Endothelial cell of umbilical vein (primary cell): ENCODE results near the gene RAB44.

ENCODE experiments used
- CTCF ChIP-seq, 2 donors: IDR thresholded peaks; 1 replicate in 1 of 2; 2 replicates in 1 of 2; pipeline ENCODE4 v1.5.1; 2011; ENCODE audit warnings: low read length in 2 of 2, mild to moderate bottlenecking in 2 of 2, moderate library complexity in 2 of 2, control low read depth in 1 of 2, inconsistent platforms in 1 of 2, low read depth in 1 of 2; ENCODE audit not compliant: insufficient read depth in 1 of 2; ENCODE audit errors: extremely low read depth in 1 of 2
- EZH2 ChIP-seq: IDR thresholded peaks from 2 replicates; pipeline ENCODE4 v1.6.1; 2012; ENCODE audit warnings: borderline replicate concordance, low read depth, mild to moderate bottlenecking, moderate library complexity, low read length, inconsistent platforms; ENCODE audit not compliant: severe bottlenecking
- GATA2 ChIP-seq: IDR thresholded peaks from 2 replicates; pipeline ENCODE4 v1.7.0; 2011; ENCODE audit warnings: low read depth, mild to moderate bottlenecking, moderate library complexity, mixed read lengths, low read length; ENCODE audit not compliant: insufficient read length, insufficient read depth
- MAX ChIP-seq: IDR thresholded peaks from 2 replicates; pipeline ENCODE4 v1.6.1; 2011; ENCODE audit not compliant: insufficient read depth, insufficient read length
- POLR2A ChIP-seq: IDR thresholded peaks from 2 replicates; pipeline ENCODE4 v1.6.1; 2012; ENCODE audit warnings: low read depth, mild to moderate bottlenecking, control low read depth, low read length
- POLR2AphosphoS5 ChIP-seq: IDR thresholded peaks from 2 replicates; pipeline ENCODE4 v1.6.1; 2012; ENCODE audit warnings: low read depth, mild to moderate bottlenecking, control low read depth, low read length, moderate library complexity; ENCODE audit not compliant: insufficient read depth

GRCh38 chr6:36703982-36704381, 6.4 kb downstream of the RAB44 start:
- TF ChIP-seq CTCF (IDR thresholded peaks at IDR 0.05; ENCODE audit: extremely low read depth in 1 of 2, insufficient read depth in 1 of 2, low read depth in 1 of 2, low read length in 2 of 2) (no peak), POLR2A (no peak), EZH2 (no peak), GATA2 (no peak), MAX (no peak), POLR2AphosphoS5 (no peak)
